CD4-positive, alpha-beta T cell treated with Interleukin-1 beta for 1 hour (primary cell): Measurements from ENCODE around the gene CCL3.
"Not testable (repeated sequence)": the region's sequence is repeated elsewhere in the genome, so short reads cannot be mapped to it uniquely, and the experiment has no call there.

Source experiments
- DNase-seq, 2 donors: peaks; one replicate each; pipeline ENCODE4 v3.0.0-alpha.2; 2020 to 2022

Gene CCL3

DNA sequence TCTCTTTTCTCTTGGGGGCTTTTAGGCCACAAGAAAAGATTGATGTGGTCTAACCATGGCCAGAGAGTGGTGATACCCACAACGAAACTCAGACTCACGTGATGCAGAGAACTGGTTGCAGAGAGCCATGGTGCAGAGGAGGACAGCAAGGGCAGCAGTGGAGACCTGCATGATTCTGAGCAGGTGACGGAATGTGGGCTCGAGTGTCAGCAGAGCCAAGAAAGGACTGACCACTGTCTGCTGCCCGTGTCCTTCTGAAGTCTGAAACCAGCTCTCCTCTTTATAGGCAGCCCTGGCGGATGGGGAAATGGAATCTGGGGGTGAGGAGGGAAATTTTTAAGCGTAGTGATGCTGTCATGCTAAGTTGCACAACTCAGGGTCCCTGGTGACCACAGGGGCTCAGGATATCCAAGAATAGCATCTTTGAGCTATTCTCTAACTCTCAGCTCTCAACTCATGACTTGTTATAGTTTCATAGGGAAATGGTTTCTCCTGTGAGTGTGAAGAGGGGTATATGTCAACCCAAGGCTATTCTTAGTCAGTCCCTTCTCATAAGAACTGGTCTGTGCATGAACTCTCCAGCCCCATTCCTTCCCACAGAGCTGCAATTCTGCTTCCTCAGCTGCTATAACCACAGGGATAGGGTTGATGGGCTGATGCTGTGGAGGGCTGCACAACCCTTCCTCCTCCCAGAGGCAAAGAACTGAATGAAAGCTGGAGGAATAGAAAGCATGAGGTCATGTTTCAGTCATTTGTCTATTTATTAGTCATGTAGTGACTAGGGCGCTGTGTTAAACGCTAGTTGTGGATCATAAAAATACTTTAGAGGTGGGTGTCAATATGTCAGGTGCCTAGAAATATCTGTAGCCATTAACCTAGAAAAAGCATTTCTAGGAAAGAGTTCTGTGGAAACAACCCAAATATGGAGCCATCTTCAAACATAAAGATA, at the start of gene CCL3:
Gene CCL3 (minus strand): TSS at position 256 of the 949 bp plus-strand sequence. CDS start 85 bp downstream, at position 171.
- DNase-seq, result peak; percentile 46 to 81

DNA sequence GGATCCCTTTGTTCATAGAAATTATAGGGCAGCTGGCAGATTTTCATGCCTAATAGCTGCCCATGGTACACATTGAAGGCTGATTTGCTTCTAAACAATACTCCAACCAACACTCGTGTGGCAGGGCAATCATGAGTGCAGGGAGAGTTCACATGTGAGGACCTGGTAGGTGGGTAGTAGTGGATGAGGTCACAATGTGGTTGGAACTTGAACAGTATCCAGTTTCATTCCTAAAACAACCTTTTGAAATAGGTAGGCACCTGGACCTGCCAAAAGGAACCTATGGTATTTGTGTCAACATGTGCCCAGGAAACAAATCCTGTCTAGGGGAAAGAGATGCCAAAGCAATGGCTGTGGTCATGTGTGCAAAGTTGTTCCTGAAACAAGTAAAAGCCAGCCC, 46.5 kb upstream of the CCL3 start:
- DNase-seq, result no peak

DNA sequence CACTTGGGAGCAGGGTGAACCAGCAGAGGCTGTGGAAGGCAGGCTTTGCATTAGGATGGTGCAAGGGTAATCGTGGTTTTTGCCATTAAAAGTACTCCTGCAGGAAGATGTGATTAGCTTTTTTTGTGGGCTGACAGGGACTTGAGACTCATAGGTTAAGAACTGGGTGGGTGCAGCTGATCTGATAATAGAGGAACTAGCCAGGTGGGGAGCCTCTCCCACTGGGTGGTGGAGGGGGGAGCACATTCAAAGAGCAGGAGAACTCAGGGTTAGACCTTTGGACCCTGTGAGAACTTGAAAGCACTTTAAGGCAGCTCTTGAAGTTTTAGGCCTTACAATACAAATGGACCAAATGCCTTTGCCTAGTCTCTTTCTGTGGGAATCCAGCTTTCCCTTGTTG, 46.1 kb upstream of the CCL3 start:
- no peak for DNase-seq

DNA sequence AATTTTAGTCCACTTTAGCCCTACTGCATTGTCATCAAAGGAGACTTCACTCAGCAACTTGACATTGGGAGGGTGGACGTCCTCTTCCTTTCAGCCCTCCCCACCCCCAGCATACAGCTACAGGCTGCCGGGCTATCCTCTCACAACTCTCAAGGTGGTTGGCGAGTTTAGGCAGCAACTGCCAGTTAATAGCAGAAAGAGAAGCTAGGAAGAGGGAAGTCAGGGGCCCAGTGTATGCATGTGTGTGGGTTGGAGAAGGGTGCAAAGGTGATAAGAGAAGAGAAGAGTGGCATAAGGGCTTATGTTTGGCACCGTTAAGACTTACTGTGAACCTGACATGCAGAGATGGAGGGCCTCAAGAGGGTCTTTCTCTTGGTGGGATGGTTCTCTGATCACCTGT, 45.5 kb upstream of the CCL3 start:
- no peak for DNase-seq

DNA sequence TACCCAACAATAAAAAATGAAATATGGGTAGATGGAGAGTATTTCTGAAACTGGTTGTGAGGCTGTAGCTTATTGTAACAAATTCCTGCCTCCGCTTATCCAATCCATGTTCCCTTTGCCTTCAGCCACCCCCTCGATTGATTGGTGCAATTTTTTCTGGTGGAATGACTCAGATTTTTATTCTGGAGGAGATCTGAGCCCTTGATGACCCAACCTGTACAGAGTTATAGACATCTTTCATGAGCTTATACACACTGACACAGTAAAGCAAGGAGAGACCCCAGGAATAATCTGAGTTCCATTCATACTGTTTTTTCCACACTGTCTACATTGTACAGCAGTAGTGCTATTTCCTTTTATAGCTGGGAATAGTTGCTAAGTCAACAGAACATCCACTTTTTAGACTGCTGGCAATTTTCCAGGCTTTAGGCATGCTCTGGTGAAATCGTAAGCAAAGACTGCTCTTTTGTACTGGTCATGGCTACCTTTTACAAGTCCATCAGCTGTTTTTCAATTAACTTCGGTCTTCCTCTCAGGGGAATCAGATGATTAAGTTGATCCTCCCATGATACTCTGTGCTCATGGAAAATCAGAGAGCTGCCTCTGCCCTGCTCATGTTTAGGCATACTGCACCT, 43.8 kb upstream of the CCL3 start:
- no peak for DNase-seq

DNA sequence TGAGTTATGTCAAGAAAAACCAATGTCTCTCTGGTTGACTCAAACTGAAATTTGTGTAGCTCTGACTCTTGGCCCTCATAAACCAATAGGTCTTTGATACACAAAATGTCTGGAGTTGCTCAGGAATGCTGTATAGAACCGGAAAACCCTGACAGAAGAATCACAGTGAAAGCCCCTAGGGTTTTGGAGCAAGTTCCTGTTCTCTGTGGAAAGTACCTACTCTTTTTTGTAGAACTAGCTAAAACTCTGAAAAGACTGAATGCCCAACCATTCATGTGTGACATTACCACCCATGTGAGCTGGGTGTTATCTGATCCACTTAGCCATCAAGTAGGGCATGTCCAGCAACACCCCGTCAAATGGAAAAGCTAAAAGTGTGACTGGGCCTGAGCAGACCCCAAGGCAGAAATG, 42.5 kb upstream of the CCL3 start:
- no peak for DNase-seq

DNA sequence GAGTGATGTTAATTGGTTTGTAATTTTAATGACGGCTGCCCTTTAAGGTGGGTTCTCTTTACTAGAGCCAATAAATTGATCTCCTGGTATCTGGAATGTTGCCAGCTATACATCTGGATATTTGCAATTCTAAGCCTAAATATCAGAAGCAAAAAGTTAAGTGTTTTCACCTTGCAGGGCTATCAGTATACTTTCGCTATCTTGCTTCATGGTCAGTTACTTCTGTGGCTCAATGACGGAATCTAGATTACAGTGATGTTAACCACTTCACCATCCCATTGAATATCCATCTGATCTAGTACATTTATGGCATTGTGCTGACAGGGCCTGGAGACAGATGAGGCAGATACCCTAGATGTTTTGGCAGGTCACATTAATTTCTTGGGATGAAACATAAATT, 42.0 kb upstream of the CCL3 start:
- DNase-seq, result no peak

DNA sequence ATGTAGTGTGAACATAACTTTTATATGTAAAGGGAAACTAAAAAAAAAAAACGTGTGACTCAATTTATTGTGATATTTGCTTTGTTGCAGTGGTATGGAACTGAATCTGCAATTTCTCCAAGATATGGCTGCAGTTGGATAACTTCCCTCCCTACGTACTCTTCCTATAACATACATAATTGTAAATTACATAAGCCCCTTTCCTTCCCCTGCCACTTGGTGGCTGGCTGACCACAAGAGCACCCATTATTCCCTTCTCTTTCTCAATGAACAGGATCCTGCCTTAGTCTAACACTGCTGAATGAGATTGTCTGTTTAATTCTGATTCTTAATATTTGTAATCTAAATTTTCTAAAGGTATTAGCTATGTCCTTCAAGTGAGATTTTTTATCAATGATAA, 41.5 kb upstream of the CCL3 start:
- no peak for DNase-seq

DNA sequence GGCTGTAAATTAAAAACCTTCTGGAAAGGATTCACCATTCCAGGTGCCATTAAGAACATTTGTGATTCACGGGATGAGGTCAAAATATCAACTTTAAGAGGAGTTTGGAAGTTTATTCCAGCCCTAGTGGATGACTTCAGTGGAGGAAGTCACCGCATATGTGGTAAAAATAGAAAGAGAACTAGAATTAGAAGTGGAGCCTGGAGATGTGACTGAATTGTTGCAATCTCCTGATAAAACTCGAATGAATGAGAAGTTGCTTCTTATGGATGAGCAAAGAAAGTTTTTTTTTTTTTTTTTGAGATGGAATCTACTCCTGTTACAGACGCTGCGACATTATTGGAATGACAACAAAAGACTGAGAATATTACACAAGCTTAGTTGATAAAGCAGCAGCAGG, 40.4 kb upstream of the CCL3 start:
- no peak for DNase-seq

DNA sequence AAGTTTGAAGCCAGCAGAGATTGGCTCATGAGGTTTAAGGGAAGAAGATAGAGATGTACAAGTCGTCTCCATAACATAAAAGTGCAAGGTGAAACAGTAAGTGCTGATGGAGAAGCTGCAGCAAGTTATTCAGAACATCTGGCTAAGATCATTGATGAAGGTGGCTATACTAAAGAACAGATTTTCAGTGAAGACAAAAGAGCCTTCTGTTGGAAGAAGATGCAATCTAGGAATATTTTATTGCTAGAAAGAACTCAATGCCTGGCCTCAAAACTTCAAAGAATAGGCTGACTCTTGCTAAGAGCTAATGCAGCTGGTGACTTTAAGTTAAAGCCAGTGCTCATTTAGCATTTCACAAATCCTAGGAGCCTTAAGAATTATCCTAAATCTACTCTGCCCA, 39.7 kb upstream of the CCL3 start:
- no peak for DNase-seq

DNA sequence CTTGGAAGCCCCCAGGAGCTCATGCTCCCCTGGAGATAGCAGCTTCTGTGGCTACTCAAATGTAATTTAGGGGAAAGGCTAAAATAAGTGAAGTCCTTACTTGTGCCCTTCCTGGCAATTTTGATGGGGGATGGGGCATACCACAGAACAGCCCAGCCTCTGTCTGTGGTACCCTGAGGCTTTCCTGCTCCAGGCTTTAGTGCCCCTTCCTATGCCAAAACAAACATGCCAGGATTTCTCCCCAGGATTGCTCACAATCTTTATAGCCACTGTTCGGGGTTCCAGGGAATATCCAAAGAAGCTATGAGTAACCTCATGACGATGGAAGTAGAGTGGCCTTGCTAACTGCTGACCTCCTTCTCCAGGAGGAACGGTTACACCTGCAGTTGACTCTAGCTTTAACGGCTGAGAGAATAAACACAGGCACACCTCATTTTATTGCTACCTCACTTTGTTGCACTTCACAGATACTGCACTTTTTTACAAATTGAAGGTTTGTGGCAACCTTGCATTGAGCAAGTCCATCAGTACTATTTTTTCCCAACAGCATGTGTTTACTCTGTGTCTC, 38.6 kb upstream of the CCL3 start:
- no peak for DNase-seq

DNA sequence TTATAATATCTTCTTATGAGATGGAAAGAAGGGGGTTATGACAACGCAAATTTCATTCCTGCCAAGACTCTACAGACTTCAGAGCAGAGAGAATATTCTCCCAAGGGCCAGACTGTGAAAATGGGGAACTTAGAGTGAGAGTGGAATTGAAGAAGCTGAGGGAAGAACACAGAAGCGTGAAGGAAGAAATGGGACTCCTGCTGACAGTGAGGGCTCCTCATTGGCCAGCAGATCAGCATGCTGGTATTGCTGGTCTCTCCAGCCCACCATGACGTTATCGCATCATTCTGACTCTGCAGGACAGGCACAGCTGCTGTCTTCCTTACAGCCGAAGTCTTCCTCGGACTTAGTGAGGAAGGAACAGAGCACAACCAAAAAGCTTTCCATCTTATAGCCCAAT, 38.0 kb upstream of the CCL3 start:
- DNase-seq, result no peak

DNA sequence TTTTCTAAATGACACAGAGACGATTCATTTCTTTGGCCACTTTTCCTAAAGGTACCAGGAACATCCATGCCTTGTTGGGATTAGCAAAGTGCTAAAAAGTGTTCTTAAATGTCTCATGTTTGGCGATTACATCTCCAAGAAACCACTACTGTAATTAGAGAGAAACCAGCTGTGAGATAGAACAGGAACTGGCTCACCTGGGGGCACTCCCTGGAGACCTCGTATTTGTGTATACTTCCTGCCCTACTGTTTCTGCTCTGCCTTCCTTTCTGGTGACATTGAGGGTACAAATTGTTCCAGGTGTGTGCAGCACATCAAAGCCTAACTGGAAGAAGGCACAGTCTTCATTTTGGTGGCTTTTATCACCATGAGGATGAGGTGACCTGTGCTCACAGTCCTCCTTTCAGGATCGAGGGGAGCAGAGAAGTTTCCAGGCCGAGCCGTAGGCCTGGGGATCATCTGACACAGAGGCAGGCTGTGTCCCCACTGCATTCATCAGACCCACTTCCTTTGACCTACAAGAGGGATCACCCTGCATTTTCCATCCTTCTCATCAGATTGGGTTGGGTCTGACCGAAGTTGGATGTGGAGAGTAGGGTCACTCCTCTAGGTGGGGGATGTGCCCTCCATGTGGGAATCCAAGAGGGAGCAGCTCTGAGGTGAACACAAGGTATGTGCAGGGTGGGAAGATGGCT, 37.4 kb upstream of the CCL3 start:
- peak in 1 of 2 donors; percentile 49 for DNase-seq

DNA sequence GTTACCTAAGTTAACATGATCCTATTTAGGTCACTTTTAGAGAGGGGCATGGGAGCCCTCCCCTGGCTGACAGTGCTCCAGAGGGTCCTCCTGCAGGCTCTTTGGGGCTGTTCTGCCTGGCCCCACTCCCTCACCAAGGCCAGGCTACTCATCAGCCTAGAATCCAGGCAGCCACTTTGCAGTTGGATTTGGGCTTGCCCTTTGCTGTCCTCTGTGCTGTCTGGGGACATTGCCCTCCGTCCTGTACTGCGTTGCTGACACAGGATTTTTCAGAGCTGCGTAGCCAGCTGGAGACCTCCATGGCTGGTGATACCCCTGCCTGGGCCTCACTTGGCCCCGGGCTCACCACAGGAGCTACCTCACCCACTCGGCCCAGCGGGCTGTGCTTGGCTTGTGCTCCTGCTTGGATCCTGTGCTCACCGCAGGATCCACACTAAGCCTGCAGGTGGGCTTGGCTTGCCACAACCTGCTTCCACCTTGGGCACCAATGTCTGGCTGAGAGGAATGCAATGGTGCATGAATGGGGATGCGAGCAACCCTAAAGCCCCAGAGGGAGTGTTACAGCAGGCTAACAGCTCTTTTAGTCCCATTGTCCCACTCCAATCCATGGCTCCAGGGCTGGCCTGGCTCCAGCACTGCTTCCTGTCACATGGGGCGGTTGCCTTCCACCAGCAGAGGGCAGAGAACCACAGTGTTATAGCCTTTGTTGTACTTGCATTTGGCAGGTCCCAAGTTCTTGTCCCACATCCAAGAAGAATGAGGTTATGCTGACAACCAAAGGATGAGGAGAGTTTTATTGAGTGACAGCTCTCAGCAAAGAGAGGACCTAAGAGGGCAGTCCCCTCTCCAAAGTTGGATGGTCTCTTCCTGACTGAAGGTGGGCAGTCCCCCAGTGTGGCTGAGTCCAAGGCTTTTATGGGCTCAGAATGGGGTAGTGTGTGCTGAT, 35.2 kb upstream of the CCL3 start:
- DNase-seq, result no peak

DNA sequence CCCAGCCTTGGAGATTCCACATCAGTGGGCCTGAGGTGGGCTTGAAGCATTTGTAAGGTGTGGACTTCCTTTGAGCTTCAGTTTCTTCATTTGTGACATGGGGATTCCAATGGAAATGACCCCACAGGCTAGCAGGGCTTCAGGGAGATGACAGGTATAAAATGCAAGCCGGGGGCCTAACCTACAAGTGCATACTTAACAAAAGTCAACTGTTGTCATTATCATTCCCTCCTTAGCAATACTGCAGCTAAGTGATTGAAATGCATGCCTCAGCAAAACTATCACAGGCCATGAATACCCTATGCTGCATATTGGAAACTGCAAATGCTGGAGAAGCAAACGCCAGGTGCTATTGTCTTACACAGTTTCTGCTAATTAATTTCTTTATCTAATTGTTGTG, 33.5 kb upstream of the CCL3 start:
- no peak for DNase-seq

DNA sequence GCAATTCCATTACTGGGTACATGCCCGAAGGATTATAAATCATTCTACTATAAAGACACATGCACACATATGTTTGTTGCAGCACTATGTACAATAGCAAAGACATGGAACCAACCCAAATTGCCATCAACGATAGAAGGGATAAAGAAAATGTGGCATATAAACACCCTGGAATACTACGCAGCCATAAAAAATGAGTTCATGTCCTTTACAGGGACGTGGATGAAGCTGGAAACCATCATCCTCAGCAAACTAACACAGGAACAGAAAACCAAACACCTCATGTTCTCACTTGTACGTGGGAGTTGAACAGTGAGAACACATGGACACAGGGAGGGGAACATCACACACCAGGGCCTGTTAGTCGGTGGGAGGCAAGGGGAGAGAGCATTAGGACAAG, 31.2 kb upstream of the CCL3 start:
- DNase-seq, result not testable (repeated sequence)

DNA sequence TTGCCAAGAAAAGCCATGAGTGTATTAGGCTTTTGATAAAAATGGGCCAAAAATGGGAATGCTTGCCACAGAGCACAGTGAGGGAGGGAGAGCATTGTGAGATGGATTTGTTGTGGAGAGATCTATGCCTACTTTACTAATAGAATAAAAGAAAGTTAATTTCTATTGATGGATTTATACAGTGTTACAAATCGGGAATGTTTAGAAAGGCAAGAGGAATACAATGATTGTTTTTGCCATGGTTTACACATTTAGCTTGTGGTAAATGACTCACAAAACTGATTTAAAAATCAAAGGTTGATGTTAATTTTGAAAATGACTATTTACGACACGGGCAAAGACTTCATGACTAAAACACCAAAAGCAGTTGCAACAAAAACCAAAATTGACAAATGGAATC, 30.3 kb upstream of the CCL3 start:
- DNase-seq, result no peak

DNA sequence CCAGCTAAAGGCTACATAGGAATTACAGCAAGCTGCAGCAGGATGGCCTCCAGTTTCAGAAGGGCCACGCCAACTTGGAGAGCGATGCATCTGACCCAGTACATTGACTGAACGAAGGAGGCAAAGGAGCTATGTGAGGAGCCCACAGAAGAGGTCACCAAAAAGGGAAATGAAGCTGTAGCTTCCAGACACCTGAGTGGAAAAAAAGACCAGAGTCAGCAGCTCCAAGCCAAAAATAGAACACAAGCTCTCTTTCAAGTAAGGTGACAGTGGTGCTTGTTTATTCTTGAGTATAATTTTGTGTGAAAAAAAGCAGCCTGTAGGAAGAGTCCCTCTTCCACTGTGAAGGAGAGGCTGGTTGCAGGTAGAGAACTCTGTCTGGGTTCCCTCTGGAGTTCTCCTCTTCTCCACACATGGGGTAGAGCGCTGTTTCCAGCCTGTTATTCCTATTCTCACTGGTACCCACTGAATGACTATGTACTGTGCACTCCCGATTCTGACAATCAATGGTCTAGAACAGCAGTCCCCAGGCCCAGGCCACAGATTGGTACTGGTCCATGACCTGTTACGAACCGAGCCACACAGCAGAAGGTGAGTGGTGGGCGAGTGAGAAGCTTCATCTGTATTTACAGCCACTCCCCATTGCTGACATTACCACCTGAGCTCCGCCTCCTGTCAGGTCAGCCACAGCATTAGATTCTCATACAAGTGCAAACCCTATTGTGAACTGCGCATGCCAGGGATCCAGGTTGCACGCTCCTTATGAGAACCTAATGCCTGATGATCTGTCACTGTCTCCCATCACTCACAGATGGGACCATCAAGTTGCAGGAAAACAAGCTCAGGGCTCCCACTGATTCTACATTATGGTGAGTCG, 28.8 kb upstream of the CCL3 start:
- no peak for DNase-seq

DNA sequence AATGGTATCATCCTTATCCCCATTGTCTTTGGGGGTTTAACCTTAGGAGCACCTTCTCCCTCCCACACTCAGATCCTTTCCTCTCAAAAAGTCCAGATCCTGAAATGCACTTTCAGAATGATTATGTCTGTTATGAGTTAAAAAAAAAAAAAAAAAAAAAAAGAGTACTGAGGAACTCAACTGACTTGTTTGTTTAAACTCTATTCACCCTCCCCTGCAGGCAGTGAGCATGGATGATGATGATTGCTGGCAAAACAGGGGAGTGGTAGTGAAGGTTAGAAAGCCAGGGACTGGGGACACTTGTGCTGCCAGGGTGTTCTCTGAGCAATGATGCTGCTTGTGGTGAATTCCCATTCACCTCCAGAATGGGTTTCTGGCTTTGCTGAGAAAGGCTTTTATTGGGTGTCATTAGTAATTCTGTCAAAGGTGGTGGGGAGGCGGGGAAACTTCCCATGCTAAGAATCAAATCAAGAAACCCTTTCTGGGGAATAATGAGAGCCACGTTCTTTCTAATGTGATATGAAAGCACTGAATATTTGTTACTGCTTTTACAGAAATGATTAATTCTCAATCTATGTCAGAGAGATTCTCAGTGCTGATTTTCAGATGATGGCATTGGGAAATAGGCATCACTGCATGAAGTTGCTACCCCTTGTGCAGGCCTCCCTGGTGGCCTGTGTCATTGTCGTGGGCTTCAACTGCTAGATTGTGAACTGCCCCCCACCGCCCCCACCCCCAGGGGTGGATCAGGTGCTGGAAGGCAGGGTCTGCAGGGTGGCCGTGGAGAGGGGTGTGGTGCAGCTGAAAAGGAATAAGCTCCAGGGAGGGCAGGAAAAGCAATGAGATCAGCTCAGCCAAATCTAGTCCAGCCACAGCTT, 27.8 kb upstream of the CCL3 start:
- DNase-seq, result no peak

DNA sequence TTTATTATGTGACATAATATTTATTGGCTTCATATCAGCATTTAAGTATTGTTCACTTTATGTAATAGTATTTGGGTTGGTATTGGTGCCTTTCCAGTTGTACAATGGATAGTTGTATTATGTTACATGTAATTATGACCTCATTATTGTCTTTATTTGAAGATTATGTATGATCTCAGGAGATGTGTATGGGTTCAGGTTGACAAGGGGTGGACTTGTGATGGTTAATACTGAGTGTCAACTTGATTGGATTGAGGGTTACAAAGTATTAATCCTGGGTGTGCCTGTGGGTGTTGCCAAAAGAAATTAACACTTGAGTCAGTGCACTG, 25.7 kb upstream of the CCL3 start:
- not testable (repeated sequence) for DNase-seq
